GM21717 (cell line): ENCODE results near the gene MITD1.
A peak's percentile ranks its signal among the peaks of the same experiment; 100 is the strongest.
"Not testable (repeated sequence)": the region's sequence is repeated elsewhere in the genome, so short reads cannot be mapped to it uniquely, and the experiment has no call there.

ENCODE experiments used
- ATAC-seq: cut with Tn5 transposase; IDR thresholded peaks from one replicate; pipeline ENCODE4 v1.9.1; 2021; ENCODE audit warnings: mild to moderate bottlenecking, moderate library complexity; ENCODE audit not compliant: unreplicated experiment

MITD1 gene

GRCh38 chr2:99180755-99181623, at the start of gene MITD1, which contains the start of gene MRPL30:
TSS of gene MITD1 (minus strand) at chr2:99181058. CDS start at chr2:99180981, 77 bp downstream.
TSS of gene MRPL30 (plus strand) at chr2:99181184. CDS start at chr2:99186204, 5,020 bp downstream.
- peak; percentile 89 for ATAC-seq

DNA sequence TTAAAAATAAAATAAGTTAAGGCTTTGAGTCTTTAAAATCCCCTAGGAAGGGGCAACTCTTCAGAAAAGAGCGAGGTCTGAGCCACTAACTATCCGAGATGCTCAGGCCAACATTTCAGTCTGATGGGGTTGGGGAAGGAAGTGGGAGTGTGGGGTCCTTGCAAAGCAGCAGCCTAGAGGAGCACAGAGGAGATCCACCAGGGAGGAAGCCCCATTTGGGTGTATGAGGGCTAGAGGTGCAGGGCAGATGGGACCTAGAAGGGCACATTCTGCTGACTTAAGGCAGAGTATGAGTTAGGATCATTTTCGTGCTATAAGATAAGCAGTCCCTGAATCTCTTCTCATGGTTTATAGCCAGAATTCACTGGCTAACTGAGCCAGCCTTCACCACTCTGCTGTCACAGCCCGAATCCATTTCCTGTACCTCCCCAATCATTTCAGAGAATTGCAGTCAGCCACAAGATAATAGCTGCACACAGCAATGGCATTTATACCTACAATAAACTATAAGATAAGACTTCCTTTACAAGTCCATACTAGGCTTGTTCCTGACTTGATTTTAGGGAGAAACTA, 37.2 kb upstream of the MITD1 start:
- no peak for ATAC-seq

GRCh38 chr2:99216096-99216495, 35.2 kb upstream of the MITD1 start:
- no peak for ATAC-seq

DNA sequence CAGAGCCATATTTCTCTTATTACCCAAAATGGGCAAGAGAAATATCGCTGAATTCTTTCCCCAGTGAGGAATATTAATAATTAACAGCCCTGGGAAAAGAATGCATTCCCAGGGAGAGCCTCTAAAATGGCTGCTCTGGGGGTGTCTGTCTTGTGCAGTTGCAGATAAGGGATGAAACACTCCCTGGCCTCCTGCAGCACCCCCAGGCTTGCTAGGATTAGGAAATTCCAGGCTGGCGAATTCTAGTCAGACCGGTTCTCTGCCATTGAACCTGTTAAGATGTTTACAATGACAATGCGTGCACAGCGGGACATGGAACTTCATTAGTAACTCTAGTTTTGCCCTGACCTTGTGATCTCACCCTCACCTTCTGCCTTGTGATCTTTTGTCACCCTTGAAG, 24.6 kb upstream of the MITD1 start:
- no peak for ATAC-seq

DNA sequence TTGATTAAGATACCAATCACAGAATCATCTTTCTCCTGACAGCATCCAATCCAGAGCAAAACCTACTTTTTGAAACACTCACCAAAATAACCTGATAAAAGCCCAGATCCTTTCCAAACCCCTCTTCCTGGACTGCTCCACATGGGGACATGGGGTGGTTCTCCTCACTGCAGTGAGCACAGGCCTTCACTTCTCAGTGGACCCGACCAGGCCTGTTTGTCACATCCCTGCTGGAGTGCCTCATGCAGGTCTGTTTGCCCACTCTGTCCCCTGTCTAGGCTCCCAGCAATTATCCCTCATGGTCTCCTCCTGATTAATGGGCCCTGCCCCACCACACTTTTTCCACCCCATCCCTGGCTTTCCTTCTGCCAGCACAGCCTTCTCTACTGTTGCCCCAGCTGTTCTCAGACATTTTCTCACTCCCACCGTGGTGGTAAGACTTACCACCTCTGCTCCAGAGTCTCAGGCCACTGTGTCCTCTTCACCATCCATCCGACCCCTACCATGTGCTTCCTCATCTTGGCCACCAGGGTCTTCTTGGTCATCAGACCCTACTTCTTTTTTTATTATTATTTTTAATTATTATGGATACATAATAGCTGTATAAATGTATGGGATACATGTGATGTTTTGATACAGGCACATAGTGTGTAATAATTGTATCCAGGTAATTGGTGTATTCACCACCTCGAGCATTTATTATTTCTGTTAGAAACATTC, 21.3 kb upstream of the MITD1 start:
- no peak for ATAC-seq

GRCh38 chr2:99200076-99200800, 19.4 kb upstream of the MITD1 start:
- ATAC-seq, result no peak

GRCh38 chr2:99198103-99198841, 17.4 kb upstream of the MITD1 start:
- no peak for ATAC-seq

DNA sequence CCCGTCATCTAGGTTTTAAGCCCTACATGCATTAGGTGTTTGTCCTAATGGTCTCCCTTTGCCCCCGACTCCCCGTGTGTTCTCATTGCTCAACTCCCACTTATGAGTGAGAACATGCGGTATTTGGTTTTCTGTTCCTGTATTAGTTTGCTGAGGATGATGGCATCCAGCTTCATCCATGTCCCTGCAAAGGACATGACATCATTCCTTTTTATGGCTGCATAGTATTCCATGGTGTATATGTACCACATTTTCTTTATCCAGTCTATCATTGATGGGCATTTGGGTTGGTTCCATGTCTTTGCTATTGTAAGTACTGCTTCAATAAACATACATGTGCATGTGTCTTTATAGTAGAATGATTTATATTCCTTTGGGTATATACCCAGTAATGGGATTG, 11.5 kb upstream of the MITD1 start:
- not testable (repeated sequence) for ATAC-seq

- ATAC-seq, result no peak
Observed at GRCh38 chr2:99190548-99190947, 9.7 kb upstream of the MITD1 start.

- no peak for ATAC-seq
Observed at GRCh38 chr2:99188357-99188756, 7.5 kb upstream of the MITD1 start.

- no peak for ATAC-seq
Observed at GRCh38 chr2:99187011-99187410, 6.2 kb upstream of the MITD1 start.

- no peak for ATAC-seq
Observed at GRCh38 chr2:99184811-99185210, 4.0 kb upstream of the MITD1 start.

DNA sequence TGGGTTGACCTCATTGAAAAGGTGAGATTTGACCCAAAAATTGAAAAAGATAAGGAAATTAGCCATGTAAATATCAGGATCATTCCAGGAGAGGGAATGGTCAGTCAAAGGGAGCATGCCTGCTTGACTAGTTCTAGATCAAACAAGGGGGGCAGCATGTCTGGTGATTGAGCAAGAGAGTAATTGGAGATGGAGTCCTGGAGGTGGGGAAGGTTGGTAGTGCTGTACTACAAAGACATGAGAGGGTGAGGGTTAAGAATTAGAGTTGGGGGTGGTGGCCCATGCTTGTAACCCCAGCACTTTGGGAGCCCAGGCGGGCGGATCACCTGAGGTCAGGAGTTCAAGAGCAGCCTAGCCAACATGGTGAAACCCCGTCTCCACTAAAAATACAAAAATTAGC, 2.2 kb upstream of the MITD1 start:
- no peak for ATAC-seq

- no peak for ATAC-seq
Observed at GRCh38 chr2:99181624-99182000, 754 bp upstream of the MITD1 start.

DNA sequence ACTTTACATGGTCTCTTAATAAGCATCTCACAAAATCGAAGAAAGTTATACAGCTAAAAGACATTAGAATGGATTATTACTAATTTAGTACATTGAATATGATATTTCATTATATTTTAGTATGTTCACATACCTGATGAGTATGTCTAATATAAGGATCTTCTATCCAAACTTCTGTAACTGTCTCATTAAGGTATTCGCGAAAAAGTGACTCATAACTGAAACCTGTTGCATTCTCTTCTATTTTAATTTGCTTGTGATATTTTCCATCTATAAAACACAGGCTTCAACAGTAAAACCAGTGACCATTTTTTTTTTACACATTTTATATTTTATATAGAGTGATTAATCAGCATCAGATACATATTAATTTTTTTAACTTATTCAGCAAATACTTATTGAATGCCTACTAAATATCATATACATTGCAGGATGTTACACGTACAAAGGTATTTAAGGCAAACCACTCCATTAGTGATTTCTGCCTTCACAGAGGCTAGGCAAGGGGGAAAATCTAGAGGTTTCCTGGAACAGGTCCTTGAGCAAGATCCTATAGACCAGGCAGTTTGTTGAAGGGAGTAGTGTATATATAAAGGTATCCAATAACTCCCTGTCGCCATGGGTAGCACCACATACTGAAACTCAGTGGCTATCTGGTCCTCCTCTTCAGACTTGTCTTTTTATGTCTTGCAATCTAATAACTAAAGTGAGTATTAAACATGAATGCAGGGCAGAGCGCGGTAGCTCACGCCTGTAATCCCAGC, 9.3 kb downstream of the MITD1 start:
- ATAC-seq, result no peak

DNA sequence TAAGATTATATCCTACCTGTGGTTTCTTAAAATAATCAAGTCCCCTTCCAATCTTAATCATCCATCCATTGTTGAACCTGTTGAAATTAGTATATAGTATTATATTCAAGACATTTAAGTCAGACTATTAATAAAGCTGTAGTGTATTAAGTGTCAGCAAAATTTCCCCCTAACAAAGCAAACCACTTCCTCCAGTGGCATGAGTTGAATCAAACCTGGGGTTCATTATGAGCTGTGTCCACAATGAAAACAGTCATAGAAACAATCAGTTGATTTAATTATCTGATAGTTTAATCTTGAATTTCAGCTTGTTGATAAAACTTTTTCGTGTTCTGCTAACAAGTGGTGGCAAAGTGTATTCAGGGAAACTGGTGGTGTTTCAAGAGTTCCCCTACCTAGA, 11.3 kb downstream of the MITD1 start:
- no peak for ATAC-seq

- no peak for ATAC-seq
Observed at GRCh38 chr2:99166218-99166617, 14.6 kb downstream of the MITD1 start.

- no peak for ATAC-seq
Observed at GRCh38 chr2:99159594-99159993, 21.3 kb downstream of the MITD1 start.

- ATAC-seq, result no peak
Observed at GRCh38 chr2:99158599-99158998, 22.3 kb downstream of the MITD1 start.

GRCh38 chr2:99156891-99157290, 24.0 kb downstream of the MITD1 start:
- ATAC-seq, result no peak
